Activated CD8-positive, alpha-beta T cell treated with anti-CD3 and anti-CD28 coated beads, Interleukin-2, amount 10 ng/mL, durations not matched to agents 7 days and 5 days (primary cell): ENCODE results near the gene CDHR4. TPM values are rescaled to one million over a fixed set of nuclear protein-coding genes. Genes with fewer than 3 reads are reported as not detected.
"Not testable (repeated sequence)": the region's sequence is repeated elsewhere in the genome, so short reads cannot be mapped to it uniquely, and the experiment has no call there.

Source experiments
- ATAC-seq: fragments of 150-1000 bp; cut with Tn5 transposase; one replicate; pipeline ENCODE4 v1.10.0; 2021; ENCODE audit warnings: moderate library complexity
- CTCF ChIA-PET: fragments of 350-600 bp; sonication (Branson Sonifier 250); formaldehyde crosslinking; loops from one replicate; lab custom pipeline; 2021; ENCODE audit warnings: antibody characterized with exemption; lab: Charles Lee
- POLR2A ChIA-PET: fragments of 350-600 bp; sonication (Branson Sonifier 250); formaldehyde crosslinking; loops from one replicate; lab custom pipeline; 2021; ENCODE audit warnings: antibody characterized with exemption; lab: Charles Lee
- DNase-seq: peaks from one replicate; pipeline ENCODE4 v3.0.0-alpha.2; 2020
- H3K27ac Mint-ChIP-seq: one replicate; pipeline ENCODE4 v1.8.0; 2021; ENCODE audit warnings: mild to moderate bottlenecking, mixed read lengths
- H3K27me3 Mint-ChIP-seq: one replicate; pipeline ENCODE4 v1.8.0; 2021; ENCODE audit warnings: low read depth, mixed read lengths
- H3K36me3 Mint-ChIP-seq: one replicate; pipeline ENCODE4 v1.8.0; 2021; ENCODE audit warnings: low read depth, mixed read lengths
- H3K4me1 Mint-ChIP-seq: one replicate; pipeline ENCODE4 v1.8.0; 2021; ENCODE audit warnings: low read depth, mixed read lengths
- H3K4me3 Mint-ChIP-seq: one replicate; pipeline ENCODE4 v1.8.0; 2021; ENCODE audit warnings: mild to moderate bottlenecking, mixed read lengths
- H3K9me3 Mint-ChIP-seq: one replicate; pipeline ENCODE4 v1.8.0; 2022; ENCODE audit warnings: mixed read lengths; ENCODE audit not compliant: insufficient read depth
- microRNA-seq: library from miRNA; unstranded; fragments of <30 nt; microRNA quantifications from one replicate; pipeline ENCODE4 v1.2.0, GENCODE V29; 2022
- total RNA-seq, 2 experiments: library from RNA; stranded (reverse); gene quantifications; one replicate each; pipeline ENCODE4 v1.2.3, GENCODE V29; 2021

CDHR4 gene
- total RNA-seq, 2 experiments from 2014 or later, result not detected

DNA sequence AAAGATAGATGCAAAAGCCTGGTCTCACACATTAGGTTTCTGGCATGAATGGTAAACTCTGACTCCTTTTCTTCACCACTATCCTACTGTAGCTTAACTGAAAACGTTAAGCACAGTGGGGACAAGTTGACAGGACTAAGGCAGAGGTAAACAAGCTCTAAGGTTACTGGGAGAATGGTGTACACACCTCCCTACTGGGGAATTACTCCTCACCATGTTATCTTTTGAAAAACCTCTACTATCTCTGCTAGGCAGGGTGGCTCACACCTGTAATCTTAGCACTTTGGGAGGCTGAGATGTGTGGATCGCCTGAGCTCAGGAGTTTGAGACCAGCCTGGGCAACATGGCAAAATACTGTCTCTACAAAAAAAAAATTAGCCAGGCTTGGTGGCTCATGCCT, 42.5 kb downstream of the CDHR4 start:
- Mint-ChIP-seq H3K9me3 (no peaks in the 10 kb centered on the region), H3K27ac (no peak overlapping the region), H3K4me3 (no peak overlapping the region), H3K27me3 (no peaks in the 10 kb centered on the region), H3K36me3 (no peaks in the 10 kb centered on the region), H3K4me1 (no peaks in the 10 kb centered on the region)
- no peak for ATAC-seq
- ChIA-PET POLR2A (no interaction called here), CTCF (no interaction called here)
- DNase-seq, result no peak

GRCh38 chr3:49756036-49756435, 43.6 kb downstream of the CDHR4 start:
- no peak overlapping the region for H3K27ac Mint-ChIP-seq
- no peaks in the 10 kb centered on the region for H3K9me3 Mint-ChIP-seq
- no peaks in the 10 kb centered on the region for H3K27me3 Mint-ChIP-seq
- CTCF ChIA-PET, result no interaction called here
- DNase-seq (no peak), ATAC-seq (no peak)
- POLR2A ChIA-PET, result no interaction called here
- no peaks in the 10 kb centered on the region for H3K36me3 Mint-ChIP-seq
- H3K4me1 Mint-ChIP-seq, result no peaks in the 10 kb centered on the region
- H3K4me3 Mint-ChIP-seq, result no peak overlapping the region

- ATAC-seq (no peak), DNase-seq (no peak)
- ChIA-PET POLR2A (interaction anchor here (0.6 kb wide), 1 partner anchor 237 kb away, joined by 4 read pairs; no protein-coding TSS in a partner anchor), CTCF (no interaction called here)
- Mint-ChIP-seq H3K9me3 (no peaks in the 10 kb centered on the region), H3K27ac (no peak overlapping the region), H3K36me3 (peaks cover 1% of the 10 kb centered on the region), H3K27me3 (no peaks in the 10 kb centered on the region), H3K4me3 (no peak overlapping the region), H3K4me1 (no peaks in the 10 kb centered on the region)
Measured at GRCh38 chr3:49754536-49754935, 45.1 kb downstream of the CDHR4 start.

DNA sequence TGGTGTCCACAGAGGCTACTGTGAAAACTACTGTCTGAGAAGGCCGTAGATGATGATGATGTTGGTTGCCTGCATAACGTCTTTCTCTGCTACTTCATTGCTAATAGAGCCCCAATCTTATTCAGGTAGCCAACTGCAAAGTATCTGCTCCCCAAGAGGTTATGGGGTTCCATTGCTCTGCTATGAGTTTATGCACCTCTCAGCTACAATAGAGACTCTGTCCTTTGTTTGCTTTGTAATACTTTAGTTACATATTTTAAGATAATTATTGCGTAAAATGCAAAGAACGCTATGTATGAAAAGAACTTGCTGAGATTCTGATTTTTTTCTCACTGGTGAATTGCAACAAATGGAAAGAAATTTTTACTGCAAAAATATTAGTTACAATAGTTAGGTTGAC, 48.2 kb downstream of the CDHR4 start:
- CTCF ChIA-PET, result no interaction called here
- Mint-ChIP-seq H3K27me3 (no peaks in the 10 kb centered on the region), H3K27ac (no peak overlapping the region), H3K4me1 (no peaks in the 10 kb centered on the region), H3K36me3 (peaks cover 4% of the 10 kb centered on the region), H3K9me3 (no peaks in the 10 kb centered on the region), H3K4me3 (no peak overlapping the region)
- ATAC-seq (no peak), DNase-seq (no peak)
- POLR2A ChIA-PET, result no interaction called here

DNA sequence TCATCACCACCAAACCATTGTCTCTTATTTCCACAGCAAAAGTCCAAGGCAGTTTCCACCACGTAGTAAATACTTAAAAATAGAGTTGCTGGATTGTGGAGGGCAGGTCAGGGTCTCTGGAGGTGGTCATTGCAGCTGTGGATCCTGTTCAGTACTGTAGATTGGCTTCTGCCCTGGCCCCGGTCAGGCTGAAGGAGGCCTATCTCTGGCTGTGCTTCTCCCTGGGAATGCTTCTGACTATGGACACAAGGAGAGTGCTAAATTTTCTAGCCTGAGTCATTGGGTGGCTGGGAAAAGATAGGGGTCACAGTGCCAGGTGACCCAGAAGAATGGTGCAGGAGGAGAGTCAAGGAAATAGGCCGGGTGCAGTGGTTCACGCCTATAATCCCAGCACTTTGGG, 49.6 kb downstream of the CDHR4 start:
- POLR2A ChIA-PET, result no interaction called here
- peaks cover 4% of the 10 kb centered on the region for H3K36me3 Mint-ChIP-seq

DNA sequence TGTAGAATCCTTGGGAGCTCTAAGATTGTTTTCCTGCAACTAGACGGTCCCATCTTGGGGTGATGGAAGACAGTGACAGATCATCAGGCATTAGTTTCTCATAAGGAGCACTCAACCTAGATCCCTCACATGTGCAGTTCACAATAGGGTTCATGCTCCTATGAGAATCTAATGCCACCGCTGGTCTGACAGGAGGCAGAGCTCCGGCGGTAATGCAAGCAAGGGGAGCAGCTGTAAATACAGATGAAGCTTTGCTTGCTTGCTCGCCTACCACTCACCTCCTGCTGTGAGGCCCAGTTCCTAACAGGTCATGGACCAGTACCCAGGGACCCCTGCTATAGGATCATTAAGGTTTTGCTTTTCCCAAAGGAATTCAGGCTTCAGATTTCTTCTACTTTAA, 50.8 kb downstream of the CDHR4 start:
- H3K9me3 Mint-ChIP-seq, H3K36me3 Mint-ChIP-seq, DNase-seq, H3K27me3 Mint-ChIP-seq, ATAC-seq, H3K4me1 Mint-ChIP-seq, H3K4me3 Mint-ChIP-seq, H3K27ac Mint-ChIP-seq: not testable (repeated sequence)
- POLR2A ChIA-PET, result interaction anchor here (0.6 kb wide), 1 partner anchor 37 kb away, joined by 3 read pairs; no protein-coding TSS in a partner anchor
- CTCF ChIA-PET, result interaction anchor here (1.1 kb wide), 1 partner anchor 223 kb away, joined by 3 read pairs; no protein-coding TSS in a partner anchor

More for the DNA sequence above, 49.6 kb downstream of the CDHR4 start:
- no peak overlapping the region for H3K27ac Mint-ChIP-seq
- no peak for DNase-seq
- no peaks in the 10 kb centered on the region for H3K27me3 Mint-ChIP-seq
- H3K4me1 Mint-ChIP-seq, result no peaks in the 10 kb centered on the region
- no peak for ATAC-seq
- H3K4me3 Mint-ChIP-seq, result no peak overlapping the region
- CTCF ChIA-PET, result no interaction called here
- no peaks in the 10 kb centered on the region for H3K9me3 Mint-ChIP-seq

GRCh38 chr3:49747792-49748480, 51.7 kb downstream of the CDHR4 start:
- peaks cover 6% of the 10 kb centered on the region for H3K36me3 Mint-ChIP-seq

DNA sequence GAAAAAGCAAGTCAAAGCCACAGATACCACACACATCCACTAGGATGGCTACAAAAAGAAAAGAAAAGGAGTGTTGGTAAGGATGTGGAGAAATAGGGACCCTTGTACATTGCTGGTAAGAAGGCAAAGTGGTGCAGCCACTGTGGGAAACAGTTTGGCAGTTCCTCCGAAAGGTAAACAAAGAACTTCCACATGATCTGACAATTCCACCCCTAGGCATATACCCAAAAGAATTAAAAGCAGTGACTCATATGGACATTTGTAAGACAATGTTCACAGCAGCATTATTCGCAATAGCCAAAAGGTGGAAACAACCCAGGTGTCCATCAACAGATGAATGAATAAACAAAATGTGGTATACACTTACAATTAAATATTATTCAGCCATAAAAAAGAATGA, 53.7 kb downstream of the CDHR4 start:
- ATAC-seq (no peak), DNase-seq (no peak)
- CTCF ChIA-PET, result no interaction called here
- Mint-ChIP-seq H3K9me3 (no peaks in the 10 kb centered on the region), H3K27ac (no peak overlapping the region), H3K4me3 (no peak overlapping the region), H3K4me1 (no peaks in the 10 kb centered on the region), H3K27me3 (no peaks in the 10 kb centered on the region), H3K36me3 (peaks cover 6% of the 10 kb centered on the region)
- POLR2A ChIA-PET, result no interaction called here

More at GRCh38 chr3:49747792-49748480, 51.7 kb downstream of the CDHR4 start:
- Mint-ChIP-seq H3K27ac (no peak overlapping the region), H3K4me1 (no peaks in the 10 kb centered on the region), H3K4me3 (no peak overlapping the region), H3K9me3 (no peaks in the 10 kb centered on the region), H3K27me3 (no peaks in the 10 kb centered on the region)
- POLR2A ChIA-PET, result interaction anchor here (0.6 kb wide), 1 partner anchor 38 kb away, joined by 3 read pairs; no protein-coding TSS in a partner anchor
- CTCF ChIA-PET, result no interaction called here
- DNase-seq (no peak), ATAC-seq (no peak)

Small RNA genes lying within 50 kb of the gene (microRNA-seq; reads per million reads assigned to microRNA genes)
- 2.3 reads per million for gene MIR5193

Other genes with a start within 250 kb of the CDHR4 start
- gene BSN, start 245.4 kb downstream of the CDHR4 start, total RNA-seq, result under 1 TPM; 0.05 to 0.34 TPM
- gene APEH, start 125.5 kb downstream of the CDHR4 start, total RNA-seq, result 100 to 1,000 TPM; 179 to 192 TPM
- 1 to 10 TPM; 3.8 to 4.7 TPM for gene MST1, start 110.4 kb downstream of the CDHR4 start, total RNA-seq
- gene RNF123, start 110.3 kb downstream of the CDHR4 start, total RNA-seq, result 10 to 100 TPM; 36.3 to 45.8 TPM
- gene AMIGO3, start 80.2 kb downstream of the CDHR4 start, total RNA-seq, result 1 to 10 TPM in 1 of 2 experiments, under 1 TPM in 1; 0.95 to 2.0 TPM
- 10 to 100 TPM; 50.4 to 53.0 TPM for gene GMPPB, start 75.9 kb downstream of the CDHR4 start, total RNA-seq
- 10 to 100 TPM; 37.7 to 38.1 TPM for gene IP6K1, start 13.3 kb downstream of the CDHR4 start, total RNA-seq
- 1 to 10 TPM; 1.3 to 2.2 TPM for gene INKA1, start 3.4 kb upstream of the CDHR4 start, total RNA-seq
- gene UBA7, start 14.1 kb upstream of the CDHR4 start, total RNA-seq, result 100 to 1,000 TPM; 187 to 208 TPM
- gene TRAIP, start 56.7 kb upstream of the CDHR4 start, total RNA-seq, result 10 to 100 TPM; 32.0 to 32.9 TPM
- not detected for gene CAMKV, start 70.0 kb upstream of the CDHR4 start, total RNA-seq
- gene MST1R, start 104.0 kb upstream of the CDHR4 start, total RNA-seq, result 1 to 10 TPM; 3.2 to 3.9 TPM
- gene MON1A, start 129.9 kb upstream of the CDHR4 start, total RNA-seq, result 10 to 100 TPM; 13.4 to 15.0 TPM
- gene RBM6, start 140.3 kb upstream of the CDHR4 start, total RNA-seq, result 100 to 1,000 TPM; 104 to 112 TPM